Subcutaneous abdominal adipose tissue (tissue), 5 donors: ENCODE results near the gene CASQ2.
A peak's percentile ranks its signal among the peaks of the same experiment; 100 is the strongest.

Experiments used
- H3K27ac ChIP-seq: one replicate; pipeline ENCODE4 v1.7.0; 2013; ENCODE audit warnings: low read depth, mild to moderate bottlenecking, inconsistent platforms, low read length, moderate library complexity
- H3K27me3 ChIP-seq, 5 donors: one replicate each; pipeline ENCODE4 v1.7.0; 2013; ENCODE audit warnings: low read length in 5 of 5, inconsistent platforms in 1 of 5; ENCODE audit not compliant: control insufficient read depth in 5 of 5, insufficient read depth in 4 of 5
- H3K36me3 ChIP-seq, 5 donors: one replicate each; pipeline ENCODE4 v1.7.0; 2013; ENCODE audit warnings: low read length in 5 of 5; ENCODE audit not compliant: control insufficient read depth in 5 of 5, insufficient read depth in 5 of 5
- H3K4me1 ChIP-seq, 5 donors: one replicate each; pipeline ENCODE4 v1.7.0; 2013; ENCODE audit warnings: low read length in 5 of 5, mild to moderate bottlenecking in 3 of 5, moderate library complexity in 1 of 5; ENCODE audit not compliant: control insufficient read depth in 5 of 5, insufficient read depth in 5 of 5
- H3K4me3 ChIP-seq, 5 donors: one replicate each; pipeline ENCODE4 v1.7.0; 2013; ENCODE audit warnings: low read length in 5 of 5, low read depth in 1 of 5
- H3K9ac ChIP-seq, 5 donors: one replicate each; pipeline ENCODE4 v1.7.0; 2013; ENCODE audit warnings: low read length in 5 of 5, mild to moderate bottlenecking in 4 of 5, moderate library complexity in 3 of 5
- H3K9me3 ChIP-seq, 5 donors: one replicate each; pipeline ENCODE4 v1.7.0; 2013; ENCODE audit warnings: low read length in 5 of 5; ENCODE audit not compliant: control insufficient read depth in 5 of 5
- donor health status: healthy.
- donor health status: healthy.
- donor health status: healthy.
- donor health status: healthy.
- donor health status: healthy.

The CASQ2 gene

GRCh38 chr1:115682792-115683191, 85.7 kb downstream of the CASQ2 start:
- peaks cover 0 to 23% (median 18%) of the 10 kb centered on the region in 5 donors for H3K4me1 ChIP-seq
- no peak overlapping the region for H3K27ac ChIP-seq
- no peaks in the 10 kb centered on the region for H3K9me3 ChIP-seq
- no peaks in the 10 kb centered on the region for H3K27me3 ChIP-seq
- no peak overlapping the region for H3K4me3 ChIP-seq
- no peak overlapping the region for H3K9ac ChIP-seq
- H3K36me3 ChIP-seq, result peaks cover 9 to 31% (median 26%) of the 10 kb centered on the region in 5 donors

GRCh38 chr1:115680730-115681111, 87.8 kb downstream of the CASQ2 start:
- Histone ChIP-seq H3K9me3 (no peaks in the 10 kb centered on the region), H3K4me3 (no peak overlapping the region), H3K27me3 (no peaks in the 10 kb centered on the region), H3K9ac (no peak overlapping the region), H3K4me1 (peaks cover 0 to 26% (median 18%) of the 10 kb centered on the region in 5 donors), H3K27ac (no peak overlapping the region), H3K36me3 (peaks cover under 1 to 27% (median 25%) of the 10 kb centered on the region in 5 donors)

DNA sequence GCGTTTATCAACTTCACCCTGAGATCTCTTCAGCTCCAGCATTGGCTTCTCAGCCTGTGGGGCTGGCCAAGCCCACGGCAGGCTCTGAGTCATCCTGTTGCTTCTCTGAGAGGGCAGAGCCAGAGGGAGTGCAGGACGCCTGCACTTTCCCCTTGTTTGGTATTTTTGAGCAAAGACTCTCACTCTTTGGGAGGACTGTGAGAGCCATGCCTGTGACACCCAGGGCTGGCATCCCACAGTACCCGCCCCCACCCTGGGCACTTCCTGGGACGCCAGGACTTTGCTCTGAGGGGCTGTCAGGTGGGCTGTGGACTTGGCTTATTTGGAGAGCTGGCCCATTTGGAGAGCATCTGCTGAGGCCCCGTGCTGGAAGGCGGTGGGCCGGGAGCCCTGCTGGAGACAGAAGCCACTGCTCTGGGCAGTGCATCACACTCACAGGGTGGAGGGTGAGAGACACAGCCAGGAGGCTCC, 89.3 kb downstream of the CASQ2 start:
- Histone ChIP-seq H3K36me3 (peaks cover 0 to 12% (median 10%) of the 10 kb centered on the region in 5 donors), H3K9ac (no peak overlapping the region), H3K4me1 (peaks cover 0 to 26% (median 18%) of the 10 kb centered on the region in 5 donors), H3K27me3 (no peaks in the 10 kb centered on the region), H3K9me3 (no peaks in the 10 kb centered on the region), H3K27ac (peak overlapping the region; percentile 64), H3K4me3 (peak overlapping the region in 1 of 5 donors; percentile 31)

DNA sequence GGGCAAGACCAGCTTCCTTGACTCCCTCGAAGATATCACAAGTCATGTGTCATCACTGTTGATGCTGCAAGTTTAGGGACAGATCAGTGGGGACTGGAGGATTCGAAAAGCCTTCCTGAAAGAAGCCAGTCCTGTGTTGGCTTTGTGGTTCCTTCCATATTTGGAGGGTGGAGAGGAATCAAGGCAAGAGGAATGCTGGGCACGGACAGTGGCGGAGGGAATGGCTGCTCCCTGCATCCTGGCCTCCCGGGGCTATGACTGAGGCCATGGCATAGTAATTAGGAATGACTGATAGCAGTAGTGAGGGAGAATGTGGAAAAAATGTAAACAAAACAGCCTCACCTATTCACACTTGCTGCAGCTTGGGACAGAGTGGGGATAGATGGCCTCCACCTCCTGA, 90.4 kb downstream of the CASQ2 start:
- Histone ChIP-seq H3K9me3 (no peaks in the 10 kb centered on the region), H3K27me3 (no peaks in the 10 kb centered on the region), H3K9ac (no peak overlapping the region), H3K4me1 (peaks cover 0 to 26% (median 18%) of the 10 kb centered on the region in 5 donors), H3K36me3 (peaks cover 0 to 6% (median 5%) of the 10 kb centered on the region in 5 donors), H3K4me3 (no peak overlapping the region), H3K27ac (no peak overlapping the region)

DNA sequence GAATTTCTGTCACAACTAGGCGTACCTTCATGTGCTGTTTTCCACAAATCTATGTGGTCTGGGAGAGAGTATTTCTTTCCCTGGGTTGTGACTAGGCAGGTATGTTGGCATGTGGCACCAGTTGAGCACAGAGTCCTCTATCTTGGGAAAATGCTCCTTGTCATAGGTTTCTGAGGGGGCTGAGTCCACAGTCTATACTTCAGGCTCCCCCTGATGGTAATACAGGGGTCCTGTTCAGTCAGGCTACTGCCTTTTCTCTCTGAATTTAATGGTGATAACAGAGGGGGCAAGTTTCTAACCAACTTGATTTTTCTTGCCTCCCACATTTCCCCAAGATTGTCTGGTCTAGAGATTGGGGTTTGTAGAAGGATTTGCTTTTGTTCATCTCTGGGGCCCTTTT, 90.9 kb downstream of the CASQ2 start:
- Histone ChIP-seq H3K27me3 (no peaks in the 10 kb centered on the region), H3K9me3 (no peaks in the 10 kb centered on the region), H3K9ac (no peak overlapping the region), H3K36me3 (peaks cover 0 to 5% (median 2%) of the 10 kb centered on the region in 5 donors), H3K4me1 (peaks cover 0 to 26% (median 20%) of the 10 kb centered on the region in 5 donors), H3K4me3 (no peak overlapping the region), H3K27ac (no peak overlapping the region)

GRCh38 chr1:115677182-115677555, 91.3 kb downstream of the CASQ2 start:
- H3K27ac ChIP-seq, result no peak overlapping the region
- H3K36me3 ChIP-seq, result peaks cover 0 to 5% (median 0%) of the 10 kb centered on the region in 5 donors
- no peaks in the 10 kb centered on the region for H3K27me3 ChIP-seq
- no peak overlapping the region for H3K9ac ChIP-seq
- H3K4me1 ChIP-seq, result peaks cover 0 to 26% (median 20%) of the 10 kb centered on the region in 5 donors
- no peaks in the 10 kb centered on the region for H3K9me3 ChIP-seq
- H3K4me3 ChIP-seq, result no peak overlapping the region

DNA sequence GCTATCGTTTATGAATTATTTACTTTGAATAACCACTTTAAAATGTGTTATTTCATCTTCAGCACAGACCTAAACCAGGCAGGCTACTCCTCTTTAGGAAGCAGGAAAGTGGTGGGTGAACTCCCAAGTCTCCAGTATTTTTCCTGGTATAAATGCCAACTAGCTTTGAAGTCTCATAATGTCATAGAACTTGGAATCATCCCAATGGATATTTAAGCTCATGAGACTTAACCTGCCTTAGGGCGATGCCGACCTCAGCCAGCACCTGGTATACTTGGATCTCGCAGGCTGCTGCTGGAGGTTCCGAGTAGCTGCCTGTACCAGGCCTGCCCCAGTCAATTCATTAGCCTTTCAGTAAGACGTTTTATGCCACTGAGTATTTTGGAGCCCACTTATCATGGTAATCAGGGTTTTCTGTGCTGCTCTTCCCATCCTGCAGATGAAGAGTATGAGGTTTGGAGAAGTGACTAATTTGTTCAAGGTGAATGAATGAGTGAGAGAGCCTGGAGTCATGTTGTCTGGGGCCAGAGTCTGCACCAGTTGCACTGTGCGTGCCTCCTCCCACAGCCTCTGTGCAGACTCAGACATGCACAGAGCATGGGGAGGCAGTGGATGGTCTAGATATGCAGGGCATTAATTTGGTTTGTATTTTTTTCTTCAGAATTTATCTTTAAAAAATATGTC, 91.9 kb downstream of the CASQ2 start:
- Histone ChIP-seq H3K9me3 (no peaks in the 10 kb centered on the region), H3K4me3 (no peak overlapping the region), H3K36me3 (peaks cover 0 to 5% (median 1%) of the 10 kb centered on the region in 5 donors), H3K27ac (no peak overlapping the region), H3K4me1 (peaks cover 0 to 26% (median 20%) of the 10 kb centered on the region in 5 donors), H3K9ac (no peak overlapping the region), H3K27me3 (no peaks in the 10 kb centered on the region)

DNA sequence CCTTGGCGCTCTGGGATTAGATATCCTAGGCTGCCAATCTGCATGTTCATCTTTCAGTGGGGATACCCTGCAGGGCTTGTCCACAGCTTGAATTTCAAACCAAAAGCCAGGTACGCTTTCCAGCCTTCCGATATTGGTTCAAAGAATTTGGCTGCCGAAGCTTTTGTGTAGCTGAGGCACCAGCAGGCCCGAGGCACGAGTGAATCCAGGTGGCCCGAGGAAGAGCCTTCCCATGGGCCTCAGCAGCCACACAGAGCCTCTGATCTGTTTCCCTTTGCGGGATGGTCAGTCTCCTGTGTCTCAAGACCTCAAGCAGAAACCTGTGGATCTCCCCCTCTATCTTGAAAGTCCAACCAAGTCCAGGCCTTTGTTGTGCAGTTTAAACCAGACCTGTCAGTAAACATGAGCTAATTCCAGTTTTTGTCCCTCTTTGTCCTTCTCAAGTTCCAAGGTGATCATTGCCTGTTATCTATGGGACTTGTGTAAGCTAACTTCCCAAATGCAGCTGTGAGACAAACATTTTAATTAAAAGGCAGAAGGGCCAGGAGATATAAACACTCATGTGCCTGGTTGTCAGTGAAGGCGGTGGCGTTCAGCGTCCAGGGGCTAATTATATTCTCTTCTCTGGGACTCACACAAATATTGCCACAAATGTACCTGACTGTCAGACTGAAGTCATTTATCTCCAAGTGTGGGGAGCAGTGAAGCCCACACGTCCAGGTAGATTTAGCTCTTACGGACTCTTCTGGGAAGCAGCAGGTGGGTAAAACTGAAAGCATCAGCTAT, 96.1 kb downstream of the CASQ2 start:
- H3K27me3 ChIP-seq, result no peaks in the 10 kb centered on the region
- H3K9me3 ChIP-seq, result peaks cover 0 to 6% (median 0%) of the 10 kb centered on the region in 5 donors
- no peak overlapping the region for H3K4me3 ChIP-seq
- no peak overlapping the region for H3K27ac ChIP-seq
- peaks cover 0 to 5% (median 0%) of the 10 kb centered on the region in 5 donors for H3K4me1 ChIP-seq
- H3K36me3 ChIP-seq, result peaks cover 4 to 16% (median 10%) of the 10 kb centered on the region in 5 donors
- no peak overlapping the region for H3K9ac ChIP-seq

- Histone ChIP-seq H3K36me3 (peaks cover 4 to 16% (median 12%) of the 10 kb centered on the region in 5 donors), H3K27ac (no peak overlapping the region), H3K4me1 (peaks cover 0 to 5% (median 0%) of the 10 kb centered on the region in 5 donors), H3K9ac (no peak overlapping the region), H3K27me3 (no peaks in the 10 kb centered on the region), H3K4me3 (no peak overlapping the region), H3K9me3 (peaks cover 0 to 6% (median 0%) of the 10 kb centered on the region in 5 donors)
Measured at GRCh38 chr1:115671176-115671934, 97.2 kb downstream of the CASQ2 start.
